RWPE1 (cell line): Measurements from ENCODE around the gene MICU1.

Experiments used
- CTCF ChIA-PET: fragments of 350-600 bp; sonication (Branson Sonifier 250); formaldehyde crosslinking; extraction: SDS; loops from one replicate; lab custom pipeline; 2021; lab: Yijun Ruan, JAX
- POLR2A ChIA-PET: fragments of 400-600 bp; formaldehyde crosslinking; extraction: SDS; loops from one replicate; lab custom pipeline; 2020; ENCODE audit warnings: antibody characterized with exemption; ENCODE audit not compliant: low non-redundant PET; lab: Yijun Ruan, JAX
- DNase-seq: peaks from one replicate; pipeline ENCODE4 v3.0.0; 2012; ENCODE audit warnings: low spot score
- H3K27ac ChIP-seq: fragments of 450-650 bp; 2 replicates; pipeline ENCODE4 v1.5.1; 2017
- CTCF ChIP-seq: fragments of 450-650 bp; conservative IDR thresholded peaks from 2 replicates; pipeline ENCODE4 v1.5.1; 2017; ENCODE audit warnings: low read depth, mild to moderate bottlenecking

MICU1 gene

GRCh38 chr10:72524489-72524888 lies 101.4 kb downstream of the MICU1 start:
- no peak for TF ChIP-seq CTCF
- ChIA-PET CTCF (no interaction called here), POLR2A (no interaction called here)
- no peak for DNase-seq
- H3K27ac ChIP-seq = no peak overlapping the region

DNA sequence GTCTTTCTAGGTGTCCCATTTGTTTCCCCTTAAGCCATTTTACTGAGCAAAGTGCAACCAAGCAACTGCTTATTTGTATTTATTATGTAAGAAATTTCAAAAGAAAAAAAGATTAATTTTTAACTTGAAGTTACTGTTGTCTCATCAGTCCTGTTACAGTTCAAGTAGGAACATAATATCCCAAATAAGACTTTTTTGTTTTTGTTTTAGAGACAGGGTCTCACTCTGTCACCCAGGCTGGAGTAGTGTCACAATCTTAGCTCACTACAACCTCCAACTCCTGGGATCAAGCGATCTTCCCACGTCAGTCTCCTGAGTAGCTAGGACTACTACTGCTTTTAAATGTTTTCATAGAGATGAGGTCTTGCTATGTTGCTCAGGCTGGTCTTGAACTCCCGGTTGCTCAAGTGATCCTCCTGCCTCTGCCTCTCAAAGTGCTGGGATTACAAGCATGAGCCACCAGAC lies 101.9 kb downstream of the MICU1 start:
- no peak for TF ChIP-seq CTCF
- ChIA-PET CTCF (no interaction called here), POLR2A (no interaction called here)
- DNase-seq = no peak
- no peak overlapping the region for H3K27ac ChIP-seq

- CTCF ChIA-PET = no interaction called here
- POLR2A ChIA-PET = no interaction called here
- no peak for DNase-seq
- no peak for TF ChIP-seq CTCF
- no peak overlapping the region for H3K27ac ChIP-seq
These were observed 102.8 kb downstream of the MICU1 start for GRCh38 chr10:72523062-72523461.

DNA sequence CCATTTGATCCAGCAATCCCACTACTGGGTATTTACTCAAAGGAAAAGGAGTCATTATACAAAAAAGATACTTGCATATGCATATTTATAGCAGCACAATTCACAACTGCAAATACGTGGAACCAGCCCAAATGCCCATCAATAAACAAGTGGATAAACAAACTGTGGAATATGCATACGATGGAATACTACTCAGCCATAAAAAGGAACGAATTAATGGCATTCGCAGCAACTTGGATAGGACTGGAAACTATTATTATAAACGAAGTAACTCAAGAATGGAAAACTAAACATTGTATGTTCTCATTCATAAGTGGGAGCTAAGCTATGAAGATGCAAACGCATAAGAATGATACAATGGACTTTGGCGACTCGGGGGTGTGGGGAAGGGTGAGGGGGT lies 108.6 kb downstream of the MICU1 start:
- no peak overlapping the region for H3K27ac ChIP-seq
- no peak for DNase-seq
- CTCF ChIA-PET = no interaction called here
- POLR2A ChIA-PET = no interaction called here
- no peak for TF ChIP-seq CTCF

DNA sequence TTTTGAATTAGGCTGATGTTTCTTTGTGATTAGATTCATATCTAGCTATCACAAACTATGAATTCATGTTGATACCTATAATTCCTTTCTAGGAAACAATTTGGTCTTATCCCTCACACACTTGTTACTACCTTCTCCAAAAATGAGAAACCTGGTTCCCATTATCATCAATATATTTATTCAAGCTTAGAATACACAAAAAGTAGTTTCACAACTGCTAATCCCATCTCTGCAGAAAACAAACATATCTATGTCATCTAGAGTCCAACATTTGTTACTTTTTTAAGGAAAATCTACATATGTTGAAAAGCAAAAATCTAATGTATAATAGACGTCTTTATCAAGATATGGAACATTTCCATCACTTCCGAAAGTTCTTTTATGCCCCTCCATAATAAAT lies 110.4 kb downstream of the MICU1 start:
- CTCF ChIA-PET = interaction anchor here (0.6 kb wide), 1 partner anchor 103 kb away, joined by 3 read pairs; no protein-coding TSS in a partner anchor

GRCh38 chr10:72513910-72514309 lies 112.0 kb downstream of the MICU1 start:
- DNase-seq = no peak
- TF ChIP-seq CTCF = no peak
- CTCF ChIA-PET = interaction anchor here (0.7 kb wide), 1 partner anchor 9 kb away, joined by 3 read pairs; no protein-coding TSS in a partner anchor
- H3K27ac ChIP-seq = no peak overlapping the region
- POLR2A ChIA-PET = no interaction called here

More for the DNA sequence above, 110.4 kb downstream of the MICU1 start:
- H3K27ac ChIP-seq = no peak overlapping the region
- POLR2A ChIA-PET = no interaction called here
- TF ChIP-seq CTCF = no peak
- no peak for DNase-seq

GRCh38 chr10:72511459-72511858 lies 114.4 kb downstream of the MICU1 start:
- H3K27ac ChIP-seq = no peak overlapping the region
- ChIA-PET POLR2A (no interaction called here), CTCF (no interaction called here)
- TF ChIP-seq CTCF = no peak
- DNase-seq = no peak
